GM18951 (cell line): Measurements from ENCODE around the gene CARS1.

ENCODE experiments used
- POLR2A ChIP-seq: IDR thresholded peaks from 4 replicates; pipeline ENCODE4 v1.6.1; 2011; ENCODE audit warnings: mild to moderate bottlenecking; ENCODE audit not compliant: insufficient read length, insufficient read depth; ENCODE audit errors: extremely low read depth
- in situ Hi-C: fragments of 300-500 bp; cut with MboI; formaldehyde crosslinking; loops from one replicate; pipeline ENCODE4 v1.12.0; 2022; ENCODE audit warnings: low sequenced_read_pairs, mixed read lengths, inconsistent platforms; ENCODE audit not compliant: unreplicated experiment

Gene CARS1

GRCh38 chr11:3093281-3094191, 36.3 kb upstream of the CARS1 start:
- in situ Hi-C loops, result no loop called here
- no peak for TF ChIP-seq POLR2A

DNA sequence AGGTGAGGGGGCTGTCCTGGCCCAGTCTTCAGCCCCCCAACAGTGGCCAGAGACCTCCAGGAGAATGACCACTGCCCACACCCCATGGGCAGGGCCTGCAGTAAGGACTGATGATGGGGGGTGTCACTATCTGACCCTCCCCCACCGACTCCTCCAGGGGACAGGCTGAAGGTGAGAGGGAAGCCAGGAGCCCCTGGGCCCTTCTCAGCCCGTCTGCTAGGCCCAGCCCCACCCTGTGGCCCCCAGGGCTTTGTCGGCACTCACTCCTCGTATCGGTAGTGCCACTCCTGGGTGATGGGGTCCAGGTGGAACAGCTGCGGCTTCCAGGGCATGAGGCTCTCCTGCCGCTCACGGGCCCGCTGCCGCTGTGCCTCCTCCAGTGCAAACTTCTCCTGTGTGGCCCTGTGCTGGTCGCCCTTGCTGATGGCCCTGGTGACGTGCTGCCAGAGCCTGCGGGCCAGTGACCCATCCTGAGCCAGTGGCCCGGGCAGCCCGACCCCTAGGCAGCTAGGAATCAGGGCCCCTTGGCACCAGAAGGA, 35.4 kb upstream of the CARS1 start:
- no peak for TF ChIP-seq POLR2A
- in situ Hi-C loops, result no loop called here

- in situ Hi-C loops, result no loop called here
- TF ChIP-seq POLR2A, result no peak
Observed at GRCh38 chr11:3091846-3092602, 34.8 kb upstream of the CARS1 start.

DNA sequence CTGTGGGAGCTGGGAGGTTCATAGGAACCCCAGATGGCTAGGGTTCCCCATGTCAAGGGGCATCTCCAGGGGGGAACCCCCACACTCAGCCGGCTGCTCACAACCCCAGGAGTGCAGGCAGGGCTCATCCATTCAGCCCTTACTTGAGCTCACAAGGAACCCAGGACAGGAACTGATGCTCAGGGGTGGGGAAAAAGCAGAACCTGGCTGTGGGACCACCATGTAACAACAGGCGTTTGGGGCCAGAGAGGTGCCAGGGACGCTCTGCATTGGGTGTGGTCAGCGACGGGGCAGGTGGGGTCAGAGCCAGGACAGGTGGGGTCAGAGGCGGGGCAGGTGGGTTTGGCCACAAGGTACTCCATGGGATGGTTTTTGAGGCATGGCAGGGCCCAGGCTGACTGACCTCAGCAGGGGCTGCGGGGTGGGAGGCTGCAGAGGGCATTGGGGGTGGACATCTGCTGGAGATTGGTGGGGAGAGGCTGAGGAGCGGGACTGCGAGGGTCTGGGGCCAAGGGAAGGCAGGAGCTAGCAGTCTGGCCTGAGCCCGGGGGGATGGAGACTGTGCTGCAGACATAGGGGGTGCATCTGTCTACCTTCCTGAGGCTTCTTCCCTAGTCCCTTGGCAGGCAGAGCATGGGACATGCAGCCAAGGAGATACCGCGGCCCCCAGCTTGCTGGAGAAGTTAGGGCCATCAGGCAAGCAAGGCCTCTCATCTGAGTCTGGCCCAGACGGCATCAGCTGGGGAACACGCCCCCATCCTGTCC, 34.0 kb upstream of the CARS1 start:
- no peak for TF ChIP-seq POLR2A
- in situ Hi-C loops, result no loop called here

DNA sequence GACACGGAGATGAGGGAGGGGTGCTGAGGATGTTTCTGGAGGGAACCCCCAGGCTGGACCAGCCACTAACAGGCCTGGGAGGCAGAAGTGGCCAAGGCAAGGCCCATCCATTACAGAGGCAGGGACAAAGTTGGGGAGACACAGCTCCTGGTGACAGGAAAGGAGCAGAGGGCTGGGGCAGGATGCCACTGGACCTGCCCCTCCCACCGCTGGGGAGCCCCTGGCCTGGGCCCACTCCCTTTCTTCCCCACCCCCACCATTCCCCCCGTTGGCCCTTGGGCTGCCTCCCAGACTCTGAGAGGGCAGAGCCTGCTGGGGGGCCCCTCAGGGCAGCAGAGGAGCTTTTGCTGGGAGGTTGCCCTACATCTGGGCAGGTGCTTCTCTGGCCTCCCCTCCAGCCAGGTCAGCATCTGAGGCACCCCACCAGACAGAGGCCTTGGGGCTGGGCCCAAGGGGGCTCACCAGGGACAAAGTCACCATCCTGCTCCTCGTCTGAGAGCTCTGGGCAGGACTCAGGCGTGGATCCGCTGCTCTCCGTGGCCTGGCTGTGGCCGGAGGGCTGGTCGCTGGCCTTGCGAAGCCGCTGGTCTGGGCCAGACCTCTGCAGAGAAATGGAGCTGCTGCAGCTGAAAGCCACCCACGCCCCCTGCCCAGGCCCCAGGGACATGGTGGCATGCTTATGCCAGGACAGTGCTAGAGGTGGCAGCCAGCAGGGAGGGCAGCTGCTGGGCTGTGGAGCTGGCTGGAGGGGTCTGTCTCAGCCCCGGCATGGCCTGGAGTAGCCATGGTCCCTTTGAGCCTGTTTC, 33.1 kb upstream of the CARS1 start:
- no peak for TF ChIP-seq POLR2A
- in situ Hi-C loops, result no loop called here

GRCh38 chr11:3089236-3090061, 32.2 kb upstream of the CARS1 start:
- TF ChIP-seq POLR2A, result no peak
- in situ Hi-C loops, result no loop called here

GRCh38 chr11:3088806-3089205, 31.6 kb upstream of the CARS1 start:
- in situ Hi-C loops, result no loop called here
- no peak for TF ChIP-seq POLR2A

- in situ Hi-C loops, result no loop called here
Observed at GRCh38 chr11:3087821-3088800, 30.9 kb upstream of the CARS1 start.

DNA sequence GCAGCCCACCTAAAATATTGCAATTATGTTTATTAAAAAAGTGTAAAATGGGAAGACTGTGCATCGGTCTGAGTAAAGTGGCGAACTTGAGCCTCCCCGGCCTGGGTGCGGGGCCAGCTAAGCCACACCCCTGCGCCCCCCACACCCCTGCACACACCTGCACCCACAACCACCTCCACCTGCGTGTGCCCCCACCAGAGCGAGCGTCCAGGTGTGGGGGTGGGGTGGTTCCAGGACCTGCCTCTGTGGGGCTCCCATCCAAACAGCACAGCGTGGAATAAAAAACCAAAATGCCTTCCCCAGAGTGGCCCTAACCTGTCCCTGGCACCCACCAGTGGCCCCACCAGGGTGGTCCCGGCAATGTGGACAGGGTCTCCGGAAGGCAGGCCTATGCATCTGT, 30.1 kb upstream of the CARS1 start:
- in situ Hi-C loops, result no loop called here
- TF ChIP-seq POLR2A, result no peak

More at GRCh38 chr11:3087821-3088800, 30.9 kb upstream of the CARS1 start:
- TF ChIP-seq POLR2A, result no peak

DNA sequence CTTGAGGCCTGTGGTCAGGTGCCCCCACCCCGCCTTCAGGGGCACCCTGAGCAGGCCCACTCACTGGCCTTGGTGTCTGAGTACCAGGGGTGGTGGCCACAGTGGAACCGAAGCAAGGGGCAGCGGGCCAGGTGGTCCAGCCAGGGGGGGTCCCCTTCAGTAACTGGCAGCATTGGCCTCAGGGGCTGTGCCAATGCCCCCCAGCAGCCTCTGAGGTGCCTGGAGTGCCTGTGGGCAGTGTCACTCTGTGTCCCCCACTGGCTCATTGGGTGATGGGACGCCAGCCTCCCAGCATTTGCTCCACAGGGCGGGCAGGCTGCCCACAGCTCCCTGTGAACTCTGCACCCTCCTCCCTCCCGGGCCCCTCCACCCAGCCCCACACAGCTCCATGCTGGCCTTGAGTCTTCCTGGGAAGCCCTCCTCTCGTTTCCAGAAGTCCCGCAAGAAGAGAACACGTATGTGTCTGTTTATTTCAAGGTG, 29.5 kb upstream of the CARS1 start:
- in situ Hi-C loops, result no loop called here

More for the DNA sequence above, 29.5 kb upstream of the CARS1 start:
- TF ChIP-seq POLR2A, result no peak
